ENCODE results near the gene STXBP5. TPM values are rescaled to one million over a fixed set of nuclear protein-coding genes. Genes with fewer than 3 reads are reported as not detected.

STXBP5 gene
- total RNA-seq, 1 experiment from 2014 or later = 11.6 TPM

GRCh38 chr6:147177286-147177685 lies 26.9 kb upstream of the STXBP5 start:
- H2BK5ac ChIP-seq (ENCODE audit: insufficient read length, low read length) = no peak overlapping the region
- H3K14ac ChIP-seq (ENCODE audit: insufficient read depth, low read length) = no peak overlapping the region
- H4K5ac ChIP-seq (ENCODE audit: insufficient read length, low read depth, low read length) = no peak overlapping the region
- no peak overlapping the region for H2BK15ac ChIP-seq (ENCODE audit: low read depth, low read length)
- no peak overlapping the region for H4K8ac ChIP-seq (replicated peaks; ENCODE audit: insufficient read length, low read depth, low read length)
- TF ChIP-seq CTCF (conservative IDR thresholded peaks at IDR 0.05) = no peak
- no peak overlapping the region for H3K4me3 Mint-ChIP-seq
- H2AK5ac ChIP-seq (ENCODE audit: insufficient read length, low read length) = no peak overlapping the region
- H3K4me2 ChIP-seq (ENCODE audit: insufficient read depth, insufficient read length, low read length) = no peak overlapping the region
- H3K27me3 ChIP-seq (ENCODE audit: insufficient read depth, low read length) = no peaks in the 10 kb centered on the region
- H3K9me3 Mint-ChIP-seq = no peaks in the 10 kb centered on the region
- no peaks in the 10 kb centered on the region for H3K36me3 Mint-ChIP-seq (ENCODE audit: insufficient read depth in 1 of 3, low read depth in 3 of 3)
- H3K18ac ChIP-seq (ENCODE audit: insufficient read length, low read depth, low read length) = no peak overlapping the region
- no peak overlapping the region for H2AFZ ChIP-seq (ENCODE audit: low read length)
- H3K27me3 Mint-ChIP-seq (ENCODE audit: low read depth) = no peaks in the 10 kb centered on the region
- H3K23ac ChIP-seq (ENCODE audit: insufficient read length, low read depth, low read length) = no peak overlapping the region
- H4K91ac ChIP-seq (ENCODE audit: insufficient read length, low read depth, low read length) = no peak overlapping the region
- H3K4ac ChIP-seq (ENCODE audit: low read depth, low read length) = no peak overlapping the region
- H3K4me1 Mint-ChIP-seq = peaks cover 9 to 10% of the 10 kb centered on the region in 2 experiments; a peak in 3 of 4 replicates
- no peak overlapping the region for H2BK20ac ChIP-seq (ENCODE audit: low read depth, low read length, poor library complexity, severe bottlenecking)
- H3K9ac ChIP-seq (ENCODE audit: extremely low read depth, insufficient read length, low read length) = no peak overlapping the region
- H3T11ph ChIP-seq (ENCODE audit: low read length) = no peak overlapping the region
- H3K79me1 ChIP-seq (ENCODE audit: insufficient read depth, low read depth, low read length, poor library complexity, severe bottlenecking) = no peaks in the 10 kb centered on the region
- no peak overlapping the region for H3K56ac ChIP-seq (ENCODE audit: insufficient read length, low read depth, low read length)
- no peak for DNase-seq
- no peaks in the 10 kb centered on the region; the same call in 1 of the 2 replicates for H3K4me1 ChIP-seq (ENCODE audit: insufficient read depth, low read length)
- H3K9me3 ChIP-seq (ENCODE audit: control insufficient read depth, low read depth, low read length) = no peaks in the 10 kb centered on the region
- no peak overlapping the region for H2BK12ac ChIP-seq (ENCODE audit: insufficient read length, low read depth, low read length)
- H3K23me2 ChIP-seq (ENCODE audit: insufficient read length, low read depth, low read length, poor library complexity, severe bottlenecking) = no peaks in the 10 kb centered on the region
- H4K20me1 ChIP-seq (ENCODE audit: control insufficient read depth, insufficient read depth, insufficient read length) = no peaks in the 10 kb centered on the region
- no CpG with 5 or more reads among the region's 3 CpGs for WGBS (ENCODE audit: extremely low coverage, insufficient read length, low lambda C conversion rate)
- no peaks in the 10 kb centered on the region for H3K79me2 ChIP-seq (ENCODE audit: insufficient read depth, low read length)
- no peak overlapping the region for H2BK120ac ChIP-seq (ENCODE audit: low read depth, low read length, poor library complexity, severe bottlenecking)
- no peak overlapping the region for H3K27ac Mint-ChIP-seq
- H3K27ac ChIP-seq (ENCODE audit: insufficient read length, low read depth, low read length) = no peak overlapping the region

Data from H9 (cell line).